T-helper 2 cell treated with Interferon-gamma antibody and Interleukin-4, amounts not matched to agents 5 μg/mL and 100 μg/mL, for 36 hours (primary cell): Measurements from ENCODE around the gene STING1.
"Not testable (repeated sequence)": the region's sequence is repeated elsewhere in the genome, so short reads cannot be mapped to it uniquely, and the experiment has no call there.

Experiments
- DNase-seq: peaks from one replicate; pipeline ENCODE4 v3.0.0; 2021; ENCODE audit warnings: low spot score
- H3K27ac Mint-ChIP-seq: one replicate; pipeline ENCODE4 v1.8.0; 2021; ENCODE audit warnings: mild to moderate bottlenecking, mixed read lengths
- H3K27me3 Mint-ChIP-seq: one replicate; pipeline ENCODE4 v1.8.0; 2021; ENCODE audit warnings: low read depth, mixed read lengths
- H3K36me3 Mint-ChIP-seq: one replicate; pipeline ENCODE4 v1.8.0; 2021; ENCODE audit warnings: low read depth, mixed read lengths
- H3K4me1 Mint-ChIP-seq: one replicate; pipeline ENCODE4 v1.8.0; 2021; ENCODE audit warnings: low read depth, mixed read lengths
- H3K4me3 Mint-ChIP-seq: one replicate; pipeline ENCODE4 v1.8.0; 2022; ENCODE audit warnings: mild to moderate bottlenecking, moderate library complexity, mixed read lengths
- H3K9me3 Mint-ChIP-seq: one replicate; pipeline ENCODE4 v1.8.0; 2021; ENCODE audit warnings: mixed read lengths

Gene STING1

GRCh38 chr5:139482050-139482889, at the start of gene STING1:
STING1 (minus strand) TSS chr5:139482758; CDS start chr5:139481704, 1,054 bp downstream.
- Mint-ChIP-seq H3K4me3 (peak within 1 kb of the TSS; percentile 93), H3K36me3 (peaks cover 34% of the 10 kb centered on the region), H3K9me3 (no peaks in the 10 kb centered on the region), H3K4me1 (peaks cover 35% of the 10 kb centered on the region), H3K27ac (peak within 1 kb of the TSS; percentile 97), H3K27me3 (no peaks in the 10 kb centered on the region)
- DNase-seq, result peak; percentile 45

- no peaks in the 10 kb centered on the region for H3K4me1 Mint-ChIP-seq
- no peak overlapping the region for H3K4me3 Mint-ChIP-seq
- no peak for DNase-seq
- H3K27ac Mint-ChIP-seq, result no peak overlapping the region
- no peaks in the 10 kb centered on the region for H3K27me3 Mint-ChIP-seq
- no peaks in the 10 kb centered on the region for H3K36me3 Mint-ChIP-seq
- H3K9me3 Mint-ChIP-seq, result no peaks in the 10 kb centered on the region
These were observed 49.2 kb upstream of the STING1 start for GRCh38 chr5:139531772-139532169.

GRCh38 chr5:139530079-139530478, 47.5 kb upstream of the STING1 start:
- not testable (repeated sequence) for H3K4me1 Mint-ChIP-seq, H3K9me3 Mint-ChIP-seq, H3K36me3 Mint-ChIP-seq, DNase-seq, H3K27me3 Mint-ChIP-seq, H3K27ac Mint-ChIP-seq, H3K4me3 Mint-ChIP-seq

GRCh38 chr5:139528695-139529094, 46.1 kb upstream of the STING1 start:
- not testable (repeated sequence) for H3K36me3 Mint-ChIP-seq, H3K27me3 Mint-ChIP-seq, H3K9me3 Mint-ChIP-seq

GRCh38 chr5:139527896-139528467, 45.4 kb upstream of the STING1 start:
- H3K4me3 Mint-ChIP-seq, H3K4me1 Mint-ChIP-seq, H3K36me3 Mint-ChIP-seq, DNase-seq, H3K27me3 Mint-ChIP-seq, H3K27ac Mint-ChIP-seq, H3K9me3 Mint-ChIP-seq: not testable (repeated sequence)

More at GRCh38 chr5:139528695-139529094, 46.1 kb upstream of the STING1 start:
- H3K4me1 Mint-ChIP-seq, H3K4me3 Mint-ChIP-seq, DNase-seq, H3K27ac Mint-ChIP-seq: not testable (repeated sequence)

GRCh38 chr5:139527090-139527470, 44.5 kb upstream of the STING1 start:
- not testable (repeated sequence) for H3K27ac Mint-ChIP-seq, H3K4me1 Mint-ChIP-seq

GRCh38 chr5:139526309-139527089, 43.9 kb upstream of the STING1 start:
- not testable (repeated sequence) for H3K4me3 Mint-ChIP-seq, H3K9me3 Mint-ChIP-seq, H3K4me1 Mint-ChIP-seq, DNase-seq, H3K27me3 Mint-ChIP-seq, H3K36me3 Mint-ChIP-seq, H3K27ac Mint-ChIP-seq

More at GRCh38 chr5:139527090-139527470, 44.5 kb upstream of the STING1 start:
- not testable (repeated sequence) for DNase-seq, H3K9me3 Mint-ChIP-seq, H3K27me3 Mint-ChIP-seq, H3K36me3 Mint-ChIP-seq, H3K4me3 Mint-ChIP-seq

GRCh38 chr5:139525586-139526308, 43.2 kb upstream of the STING1 start:
- H3K9me3 Mint-ChIP-seq, H3K4me1 Mint-ChIP-seq, H3K4me3 Mint-ChIP-seq, H3K36me3 Mint-ChIP-seq, H3K27me3 Mint-ChIP-seq, H3K27ac Mint-ChIP-seq, DNase-seq: not testable (repeated sequence)

GRCh38 chr5:139524940-139525585, 42.5 kb upstream of the STING1 start:
- Mint-ChIP-seq H3K36me3 (no peaks in the 10 kb centered on the region), H3K27ac (no peak overlapping the region)

GRCh38 chr5:139524446-139524845, 41.9 kb upstream of the STING1 start:
- H3K4me3 Mint-ChIP-seq, result no peak overlapping the region
- no peak overlapping the region for H3K27ac Mint-ChIP-seq
- no peaks in the 10 kb centered on the region for H3K9me3 Mint-ChIP-seq
- no peaks in the 10 kb centered on the region for H3K27me3 Mint-ChIP-seq
- H3K4me1 Mint-ChIP-seq, result no peaks in the 10 kb centered on the region
- DNase-seq, result no peak
- H3K36me3 Mint-ChIP-seq, result no peaks in the 10 kb centered on the region

More at GRCh38 chr5:139524940-139525585, 42.5 kb upstream of the STING1 start:
- Mint-ChIP-seq H3K4me3 (no peak overlapping the region), H3K4me1 (no peaks in the 10 kb centered on the region), H3K27me3 (no peaks in the 10 kb centered on the region), H3K9me3 (no peaks in the 10 kb centered on the region)
- DNase-seq, result no peak

- Mint-ChIP-seq H3K27ac (no peak overlapping the region), H3K4me3 (no peak overlapping the region), H3K27me3 (no peaks in the 10 kb centered on the region), H3K9me3 (no peaks in the 10 kb centered on the region), H3K36me3 (no peaks in the 10 kb centered on the region), H3K4me1 (peaks cover 2% of the 10 kb centered on the region)
- DNase-seq, result no peak
These were observed 41.3 kb upstream of the STING1 start for GRCh38 chr5:139523635-139524445.

GRCh38 chr5:139517683-139518564, 35.4 kb upstream of the STING1 start:
- H3K27ac Mint-ChIP-seq, result peak overlapping the region; percentile 96
- peaks cover 28% of the 10 kb centered on the region for H3K4me1 Mint-ChIP-seq
- no peaks in the 10 kb centered on the region for H3K9me3 Mint-ChIP-seq
- no peaks in the 10 kb centered on the region for H3K27me3 Mint-ChIP-seq
- DNase-seq, result peak; percentile 90
- no peaks in the 10 kb centered on the region for H3K36me3 Mint-ChIP-seq
- H3K4me3 Mint-ChIP-seq, result peak overlapping the region; percentile 95
